Neuronal stem cell (in vitro differentiated cells): Measurements from ENCODE around the gene ZBTB20.
A peak's percentile ranks its signal among the peaks of the same experiment; 100 is the strongest.

Experiments
- DNase-seq: peaks from one replicate; pipeline ENCODE4 v3.0.0-alpha.2; 2013; ENCODE audit warnings: low spot score
- H2AFZ ChIP-seq: one replicate; pipeline ENCODE4 v1.6.1; 2013; ENCODE audit warnings: mild to moderate bottlenecking, low read length, inconsistent platforms
- H2AK5ac ChIP-seq: 2 replicates; pipeline ENCODE4 v1.6.1; 2013; ENCODE audit warnings: low read depth, mild to moderate bottlenecking, inconsistent platforms, low read length, moderate library complexity, mixed read lengths
- H2BK120ac ChIP-seq: 2 replicates; pipeline ENCODE4 v1.6.1; 2013; ENCODE audit warnings: low read depth, mild to moderate bottlenecking, inconsistent platforms, low read length, moderate library complexity, mixed read lengths
- H2BK12ac ChIP-seq: one replicate; pipeline ENCODE4 v1.6.1; 2013; ENCODE audit warnings: low read length, inconsistent platforms
- H2BK15ac ChIP-seq: 2 replicates; pipeline ENCODE4 v1.6.1; 2013; ENCODE audit warnings: mild to moderate bottlenecking, low read length, inconsistent platforms, mixed read lengths
- H2BK5ac ChIP-seq: one replicate; pipeline ENCODE4 v1.6.1; 2013; ENCODE audit warnings: inconsistent platforms, mild to moderate bottlenecking, low read length, moderate library complexity
- H3K14ac ChIP-seq: one replicate; pipeline ENCODE4 v1.6.1; 2013; ENCODE audit warnings: low read length, inconsistent platforms
- H3K18ac ChIP-seq: 2 replicates; pipeline ENCODE4 v1.6.1; 2013; ENCODE audit warnings: low read length, inconsistent platforms
- H3K23ac ChIP-seq: 2 replicates; pipeline ENCODE4 v1.6.1; 2013; ENCODE audit warnings: low read depth, mild to moderate bottlenecking, mixed read lengths, low read length, inconsistent platforms; ENCODE audit not compliant: poor library complexity
- H3K27ac ChIP-seq: replicated peaks from 3 replicates; pipeline ENCODE4 v1.5.1; 2013; ENCODE audit warnings: low read length, inconsistent platforms
- H3K27me3 ChIP-seq, 3 experiments: 2 replicates each; pipeline ENCODE4 v1.6.1; 2013; ENCODE audit warnings: low read length in 3 of 3, mild to moderate bottlenecking in 2 of 3, inconsistent platforms in 1 of 3, low read depth in 1 of 3, mixed read lengths in 1 of 3, moderate library complexity in 1 of 3; ENCODE audit not compliant: control insufficient read depth in 3 of 3, insufficient read depth in 3 of 3
- H3K36me3 ChIP-seq, 2 donors: replicated peaks in 1 of 2; 2 replicates each; pipeline ENCODE4 v1.6.1; 2013; ENCODE audit warnings: low read length in 2 of 2; ENCODE audit not compliant: control insufficient read depth in 2 of 2, insufficient read depth in 2 of 2
- H3K4ac ChIP-seq: 2 replicates; pipeline ENCODE4 v1.6.1; 2013; ENCODE audit warnings: inconsistent platforms, mild to moderate bottlenecking, low read length, moderate library complexity
- H3K4me1 ChIP-seq, 2 donors: 1 replicate in 1 of 2; 2 replicates in 1 of 2; pipeline ENCODE4 v1.6.1; 2013; ENCODE audit warnings: low read length in 2 of 2, low read depth in 1 of 2; ENCODE audit not compliant: control insufficient read depth in 2 of 2, insufficient read depth in 1 of 2
- H3K4me2 ChIP-seq: one replicate; pipeline ENCODE4 v1.6.1; 2013; ENCODE audit warnings: mild to moderate bottlenecking, low read length, inconsistent platforms; ENCODE audit not compliant: insufficient read depth, poor library complexity, severe bottlenecking
- H3K4me3 ChIP-seq, 2 donors: 2 replicates each; pipeline ENCODE4 v1.5.1; 2013; ENCODE audit warnings: low read length in 2 of 2, mild to moderate bottlenecking in 2 of 2, inconsistent platforms in 1 of 2, moderate library complexity in 1 of 2
- H3K79me1 ChIP-seq: one replicate; pipeline ENCODE4 v1.6.1; 2013; ENCODE audit warnings: low read depth, mild to moderate bottlenecking, inconsistent platforms, low read length, moderate library complexity
- H3K9ac ChIP-seq: one replicate; pipeline ENCODE4 v1.6.1; 2013; ENCODE audit warnings: mild to moderate bottlenecking, low read depth, low read length, inconsistent platforms; ENCODE audit not compliant: poor library complexity
- H3K9me3 ChIP-seq, 2 donors: replicated peaks in 1 of 2; 2 replicates each; pipeline versions ENCODE3 to v1.6.1; 2013; ENCODE audit warnings: low read length in 2 of 2, mild to moderate bottlenecking in 2 of 2, inconsistent platforms in 1 of 2, low read depth in 1 of 2, mixed read lengths in 1 of 2, moderate library complexity in 1 of 2; ENCODE audit not compliant: control insufficient read depth in 2 of 2, insufficient read depth in 1 of 2
- H4K8ac ChIP-seq: one replicate; pipeline ENCODE4 v1.6.1; 2013; ENCODE audit warnings: low read depth, mild to moderate bottlenecking, inconsistent platforms, low read length, moderate library complexity
- H4K91ac ChIP-seq: one replicate; pipeline ENCODE4 v1.6.1; 2013; ENCODE audit warnings: low read length, low read depth, mild to moderate bottlenecking, inconsistent platforms; ENCODE audit not compliant: poor library complexity
- WGBS, 2 donors: extraction: QIAGEN DNeasy Blood & Tissue Kit; methylation state at CpG; one replicate each; pipeline ENCODE4 v1.1.7; 2013; ENCODE audit warnings: missing lambda C conversion rate in 2 of 2, mixed read lengths in 1 of 2; ENCODE audit not compliant: insufficient read length in 2 of 2, insufficient replicate concordance in 1 of 2; ENCODE audit errors: extremely low coverage in 2 of 2; 5-methylcytosine and 5-hydroxymethylcytosine counted together

The ZBTB20 gene

DNA sequence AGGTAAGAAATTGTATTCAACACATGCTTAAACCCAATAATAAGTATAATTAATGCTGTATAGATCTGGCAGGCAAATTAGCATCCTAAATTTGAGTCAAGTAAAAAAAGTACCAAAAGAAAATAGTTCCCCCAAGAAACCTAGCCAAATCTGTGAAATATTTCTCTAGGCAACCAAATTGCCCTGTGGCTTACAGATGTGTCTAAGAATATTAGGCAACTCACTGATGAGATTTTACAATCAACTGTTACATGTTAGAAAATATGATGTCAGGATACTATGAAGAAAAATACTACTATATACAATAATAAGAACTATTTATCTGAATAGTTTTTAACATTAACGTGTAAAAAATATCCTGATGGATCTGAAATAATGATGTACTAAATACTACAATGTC, 456.2 kb downstream of the ZBTB20 start:
- H2BK5ac ChIP-seq = no peak overlapping the region
- no peak overlapping the region for H2AK5ac ChIP-seq
- H3K23ac ChIP-seq = no peak overlapping the region
- no peaks in the 10 kb centered on the region for H3K9me3 ChIP-seq
- H2BK15ac ChIP-seq = no peak overlapping the region
- H2BK120ac ChIP-seq = no peak overlapping the region
- no peak overlapping the region for H3K27ac ChIP-seq
- H3K4me3 ChIP-seq = no peak overlapping the region
- H3K36me3 ChIP-seq = no peaks in the 10 kb centered on the region
- H2BK12ac ChIP-seq = no peak overlapping the region
- H3K4me1 ChIP-seq = peaks cover 0 to 10% of the 10 kb centered on the region in 2 donors
- no CpG with 5 or more reads among the region's 1 CpG for WGBS, 2 donors
- H4K8ac ChIP-seq = no peak overlapping the region
- H3K4me2 ChIP-seq = no peak overlapping the region
- no peak overlapping the region for H3K9ac ChIP-seq
- no peak overlapping the region for H3K4ac ChIP-seq
- H4K91ac ChIP-seq = no peak overlapping the region
- DNase-seq = no peak
- no peak overlapping the region for H3K18ac ChIP-seq
- H3K14ac ChIP-seq = no peak overlapping the region
- no peaks in the 10 kb centered on the region for H3K79me1 ChIP-seq
- H2AFZ ChIP-seq = no peak overlapping the region
- no peaks in the 10 kb centered on the region for H3K27me3 ChIP-seq

DNA sequence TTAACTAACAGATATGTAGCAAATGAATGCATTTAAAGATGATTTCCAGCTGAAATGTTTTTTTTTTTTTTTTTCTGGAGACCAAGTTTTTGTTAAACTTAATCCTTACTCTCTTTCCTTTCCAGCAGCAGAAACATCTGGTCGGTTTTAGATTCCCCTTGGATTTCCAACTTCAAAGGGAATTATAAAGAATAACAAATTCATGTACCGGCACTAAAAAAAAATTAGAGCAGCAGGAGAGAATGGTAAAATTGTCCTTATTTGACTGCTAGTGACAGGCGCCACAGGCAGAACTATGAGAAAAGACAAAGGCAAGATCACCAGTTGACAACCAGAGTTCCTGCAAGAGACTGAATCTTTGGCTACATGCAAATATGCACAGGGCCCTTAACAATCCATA, 459.9 kb downstream of the ZBTB20 start:
- Histone ChIP-seq H3K27ac (no peak overlapping the region), H3K9me3 (no peaks in the 10 kb centered on the region), H3K36me3 (no peaks in the 10 kb centered on the region), H3K9ac (no peak overlapping the region), H3K79me1 (no peaks in the 10 kb centered on the region), H4K91ac (no peak overlapping the region), H2BK120ac (no peak overlapping the region), H3K4me1 (peaks cover 2 to 14% of the 10 kb centered on the region in 2 donors), H2BK12ac (no peak overlapping the region), H2AK5ac (no peak overlapping the region), H3K4ac (no peak overlapping the region), H3K4me2 (no peak overlapping the region), H2BK15ac (no peak overlapping the region), H2AFZ (no peak overlapping the region), H2BK5ac (no peak overlapping the region), H3K27me3 (no peaks in the 10 kb centered on the region), H4K8ac (no peak overlapping the region), H3K14ac (no peak overlapping the region), H3K18ac (no peak overlapping the region), H3K4me3 (no peak overlapping the region), H3K23ac (no peak overlapping the region)
- no peak for DNase-seq
- no CpG with 5 or more reads among the region's 3 CpGs for WGBS, 2 donors

DNA sequence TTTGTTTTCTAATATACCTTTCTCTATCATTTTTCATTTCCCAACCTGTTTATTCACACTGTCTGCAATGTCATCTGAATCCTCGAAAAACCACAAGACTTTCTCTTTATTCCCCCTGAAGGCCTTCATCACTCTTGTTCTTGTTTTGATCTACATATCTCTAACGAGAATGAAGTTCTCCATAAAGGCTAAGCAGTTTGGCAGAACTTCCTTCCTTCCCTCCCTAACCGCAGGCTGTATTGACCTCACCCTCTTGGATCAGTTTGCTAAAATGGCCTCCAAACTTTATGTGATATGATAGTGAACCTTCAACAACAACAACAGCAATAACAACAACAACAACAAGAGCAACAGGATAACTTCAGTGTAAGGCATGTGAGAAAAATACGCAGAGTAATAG, 460.5 kb downstream of the ZBTB20 start:
- no peak overlapping the region for H3K23ac ChIP-seq
- H3K36me3 ChIP-seq = no peaks in the 10 kb centered on the region
- no peak overlapping the region for H2BK5ac ChIP-seq
- H3K4me2 ChIP-seq = no peak overlapping the region
- no peak overlapping the region for H3K4ac ChIP-seq
- H2BK12ac ChIP-seq = no peak overlapping the region
- H3K4me1 ChIP-seq = peaks cover 2 to 14% of the 10 kb centered on the region in 2 donors
- H4K8ac ChIP-seq = no peak overlapping the region
- no peak overlapping the region for H2BK120ac ChIP-seq
- no peak overlapping the region for H3K4me3 ChIP-seq
- no CpG with 5 or more reads among the region's 4 CpGs for WGBS, 2 donors
- no peak overlapping the region for H3K14ac ChIP-seq
- no peak overlapping the region for H3K27ac ChIP-seq
- H2BK15ac ChIP-seq = no peak overlapping the region
- H4K91ac ChIP-seq = no peak overlapping the region
- no peak overlapping the region for H2AK5ac ChIP-seq
- no peak for DNase-seq
- peak overlapping the region; percentile 3 for H2AFZ ChIP-seq
- no peaks in the 10 kb centered on the region for H3K9me3 ChIP-seq
- no peaks in the 10 kb centered on the region for H3K27me3 ChIP-seq
- no peaks in the 10 kb centered on the region for H3K79me1 ChIP-seq
- no peak overlapping the region for H3K9ac ChIP-seq
- H3K18ac ChIP-seq = no peak overlapping the region

DNA sequence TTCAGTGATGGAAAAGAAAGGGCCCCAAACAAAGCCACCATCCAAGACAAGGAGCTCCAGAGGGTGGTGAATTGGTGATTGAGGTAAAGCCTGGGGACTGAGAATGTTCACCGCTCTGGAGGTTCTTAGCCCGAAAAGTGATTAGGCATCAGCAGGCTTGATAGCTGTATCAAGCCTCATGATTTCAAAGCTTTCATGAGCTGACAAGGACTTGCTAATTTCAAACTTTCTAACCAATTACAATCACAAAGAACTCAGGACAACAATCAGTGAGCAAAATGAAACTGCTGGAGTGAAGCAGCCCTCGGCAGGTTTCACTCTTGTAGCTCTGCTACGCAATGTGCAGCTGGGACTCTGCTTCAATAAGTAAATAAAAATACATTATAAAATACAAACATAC, 461.9 kb downstream of the ZBTB20 start:
- DNase-seq = peak; percentile 12
- no CpG with 5 or more reads among the region's 4 CpGs for WGBS, 2 donors
- H4K91ac ChIP-seq = no peak overlapping the region

More for the DNA sequence above, 461.9 kb downstream of the ZBTB20 start:
- Histone ChIP-seq H3K9me3 (no peaks in the 10 kb centered on the region), H2AFZ (peak overlapping the region; percentile 77), H3K18ac (no peak overlapping the region), H4K8ac (no peak overlapping the region), H3K14ac (no peak overlapping the region), H3K4me1 (peaks cover 2 to 14% of the 10 kb centered on the region in 2 donors), H2BK15ac (no peak overlapping the region), H3K79me1 (no peaks in the 10 kb centered on the region), H2BK120ac (no peak overlapping the region), H3K9ac (no peak overlapping the region), H3K27me3 (no peaks in the 10 kb centered on the region), H3K36me3 (no peaks in the 10 kb centered on the region), H3K4me3 (peak overlapping the region in 1 of 2 donors; percentile 14), H2AK5ac (no peak overlapping the region), H3K27ac (peak overlapping the region; percentile 65), H2BK5ac (no peak overlapping the region), H2BK12ac (no peak overlapping the region), H3K4me2 (no peak overlapping the region), H3K23ac (no peak overlapping the region), H3K4ac (no peak overlapping the region)
